ENCODE data around the gene SVIL. TPM values are rescaled to one million over a fixed set of nuclear protein-coding genes. Genes with fewer than 3 reads are reported as not detected.

Gene SVIL
- polyA plus RNA-seq, 1 donor from 2014 or later: 7.3 TPM

GRCh38 chr10:29469481-29470354, 165.1 kb downstream of the SVIL start:
- Histone ChIP-seq H3K4me3 (ENCODE audit: low read length) (no peak overlapping the region), H2AFZ (ENCODE audit: low read depth, low read length) (no peak overlapping the region), H3K4me2 (ENCODE audit: low read length) (no peak overlapping the region), H3F3A (ENCODE audit: insufficient read depth, low read length, poor library complexity, severe bottlenecking) (no peaks in the 10 kb centered on the region), H3K27ac (ENCODE audit: low read length) (no peak overlapping the region), H3K9ac (ENCODE audit: low read length) (no peak overlapping the region), H3K9me2 (ENCODE audit: insufficient read depth, low read length) (no peaks in the 10 kb centered on the region), H3K9me3 (ENCODE audit: low read length) (no peaks in the 10 kb centered on the region), H4K20me1 (ENCODE audit: insufficient read depth) (no peaks in the 10 kb centered on the region), H3K27me3 (ENCODE audit: insufficient read depth, low read depth, low read length) (no peaks in the 10 kb centered on the region), H3K36me3 (ENCODE audit: insufficient read depth, low read length) (no peaks in the 10 kb centered on the region), H3K79me2 (replicated peaks; ENCODE audit: insufficient read depth, low read length) (no peaks in the 10 kb centered on the region)
- TF ChIP-seq REST (IDR thresholded peaks at IDR 0.05; ENCODE audit: borderline replicate concordance) (no peak), TAF1 (IDR thresholded peaks at IDR 0.05; ENCODE audit: low read depth) (no peak), SMC3 (conservative IDR thresholded peaks at IDR 0.05; ENCODE audit: poor library complexity) (no peak), RAD21 (conservative IDR thresholded peaks at IDR 0.05) (no peak), MXI1 (conservative IDR thresholded peaks at IDR 0.05; ENCODE audit: poor library complexity, severe bottlenecking) (no peak), EP300 (conservative IDR thresholded peaks at IDR 0.05; ENCODE audit: poor library complexity, severe bottlenecking) (no peak), EZH2 (IDR thresholded peaks at IDR 0.05; ENCODE audit: borderline replicate concordance, insufficient read depth, low read length, poor library complexity, severe bottlenecking) (no peak), CTCF (IDR thresholded peaks at IDR 0.05; ENCODE audit: poor library complexity, severe bottlenecking) (no peak), POLR2AphosphoS5 (IDR thresholded peaks at IDR 0.05) (no peak)

- Histone ChIP-seq H3K9me3 (ENCODE audit: low read length) (no peaks in the 10 kb centered on the region), H3K9me2 (ENCODE audit: insufficient read depth, low read length) (no peaks in the 10 kb centered on the region), H4K20me1 (ENCODE audit: insufficient read depth) (no peaks in the 10 kb centered on the region), H3K36me3 (ENCODE audit: insufficient read depth, low read length) (no peaks in the 10 kb centered on the region), H3K4me3 (ENCODE audit: low read length) (no peak overlapping the region), H3F3A (ENCODE audit: insufficient read depth, low read length, poor library complexity, severe bottlenecking) (no peaks in the 10 kb centered on the region), H3K4me2 (ENCODE audit: low read length) (no peak overlapping the region), H3K79me2 (replicated peaks; ENCODE audit: insufficient read depth, low read length) (no peaks in the 10 kb centered on the region), H3K9ac (ENCODE audit: low read length) (no peak overlapping the region), H3K27ac (ENCODE audit: low read length) (no peak overlapping the region), H3K27me3 (ENCODE audit: insufficient read depth, low read depth, low read length) (no peaks in the 10 kb centered on the region), H2AFZ (ENCODE audit: low read depth, low read length) (no peak overlapping the region)
- TF ChIP-seq MXI1 (conservative IDR thresholded peaks at IDR 0.05; ENCODE audit: poor library complexity, severe bottlenecking) (no peak), EP300 (conservative IDR thresholded peaks at IDR 0.05; ENCODE audit: poor library complexity, severe bottlenecking) (no peak), POLR2AphosphoS5 (IDR thresholded peaks at IDR 0.05) (no peak), TAF1 (IDR thresholded peaks at IDR 0.05; ENCODE audit: low read depth) (no peak), RAD21 (conservative IDR thresholded peaks at IDR 0.05) (no peak), CTCF (IDR thresholded peaks at IDR 0.05; ENCODE audit: poor library complexity, severe bottlenecking) (no peak), SMC3 (conservative IDR thresholded peaks at IDR 0.05; ENCODE audit: poor library complexity) (no peak), EZH2 (IDR thresholded peaks at IDR 0.05; ENCODE audit: borderline replicate concordance, insufficient read depth, low read length, poor library complexity, severe bottlenecking) (no peak), REST (IDR thresholded peaks at IDR 0.05; ENCODE audit: borderline replicate concordance) (no peak)
These were observed 169.4 kb downstream of the SVIL start for GRCh38 chr10:29465384-29465783.
